ENCODE results near the gene CHSY3. TPM values are rescaled to one million over a fixed set of nuclear protein-coding genes. Genes with fewer than 3 reads are reported as not detected.

Gene CHSY3
- polyA plus RNA-seq, 3 donors: not detected

GRCh38 chr5:130023604-130024003 lies 119.3 kb downstream of the CHSY3 start:
- no CpG with 5 or more reads among the region's 3 CpGs for WGBS (ENCODE audit: insufficient coverage)
- Histone ChIP-seq H2AFZ (ENCODE audit: insufficient read depth, low read depth, low read length, poor library complexity, severe bottlenecking) (no peak overlapping the region), H3K79me2 (ENCODE audit: insufficient read depth, low read length) (no peaks in the 10 kb centered on the region)

GRCh38 chr5:130024006-130024405 lies 119.7 kb downstream of the CHSY3 start:
- Mint-ChIP-seq H3K27me3 (ENCODE audit: low read depth in 3 of 3) (peaks cover 0 to 2% (median 1%) of the 10 kb centered on the region in 3 donors), H3K4me1 (no peaks in the 10 kb centered on the region), H3K36me3 (no peaks in the 10 kb centered on the region), H3K9me3 (peaks cover 0 to 9% (median 2%) of the 10 kb centered on the region in 7 donors), H3K4me3 (no peak overlapping the region), H3K27ac (no peak overlapping the region)
- Histone ChIP-seq H4K20me1 (ENCODE audit: insufficient read depth, low read length) (no peaks in the 10 kb centered on the region), H2AFZ (ENCODE audit: insufficient read depth, low read depth, low read length, poor library complexity, severe bottlenecking) (no peak overlapping the region), H3K4me1 (ENCODE audit: control insufficient read depth in 1 of 2, insufficient read depth in 2 of 2, low read length in 2 of 2) (no peaks in the 10 kb centered on the region), H3K79me2 (ENCODE audit: insufficient read depth, low read length) (no peaks in the 10 kb centered on the region), H3K9ac (ENCODE audit: insufficient read depth, low read length, poor library complexity, severe bottlenecking) (no peak overlapping the region), H3K9me3 (replicated peaks in 1 of 2; ENCODE audit: control insufficient read depth in 1 of 2, insufficient read depth in 1 of 2, low read length in 2 of 2) (no peaks in the 10 kb centered on the region), H3K4me3 (replicated peaks in 1 of 3; ENCODE audit: low read depth in 2 of 3, low read length in 3 of 3) (no peak overlapping the region), H3K4me2 (replicated peaks; ENCODE audit: extremely low read depth, low read length, poor library complexity, severe bottlenecking) (no peak overlapping the region), H3K27ac (ENCODE audit: low read depth in 1 of 2, low read length in 2 of 2) (no peak overlapping the region), H3K27me3 (ENCODE audit: control insufficient read depth in 2 of 2, insufficient read depth in 2 of 2, low read length in 2 of 2) (no peaks in the 10 kb centered on the region), H3K36me3 (replicated peaks in 1 of 2; ENCODE audit: control insufficient read depth in 1 of 2, insufficient read depth in 2 of 2, low read length in 2 of 2) (no peaks in the 10 kb centered on the region)
- no peak for DNase-seq
- TF ChIP-seq CTCF (IDR thresholded peaks at IDR 0.05): no peak
- intact Hi-C loops (cut with micrococcal nuclease): no loop called here

More at GRCh38 chr5:130023604-130024003, 119.3 kb downstream of the CHSY3 start:
- H3K4me2 ChIP-seq (replicated peaks; ENCODE audit: extremely low read depth, low read length, poor library complexity, severe bottlenecking): no peak overlapping the region
- Mint-ChIP-seq H3K4me1 (no peaks in the 10 kb centered on the region), H3K27ac (no peak overlapping the region), H3K9me3 (peaks cover 0 to 7% (median 2%) of the 10 kb centered on the region in 7 donors), H3K36me3 (no peaks in the 10 kb centered on the region), H3K27me3 (ENCODE audit: low read depth in 3 of 3) (peaks cover 0 to 2% (median 1%) of the 10 kb centered on the region in 3 donors), H3K4me3 (no peak overlapping the region)
- no peak for TF ChIP-seq CTCF (IDR thresholded peaks at IDR 0.05)
- no peak overlapping the region for H3K4me3 ChIP-seq (replicated peaks in 1 of 3; ENCODE audit: low read depth in 2 of 3, low read length in 3 of 3)
- no peaks in the 10 kb centered on the region for H3K4me1 ChIP-seq (ENCODE audit: control insufficient read depth in 1 of 2, insufficient read depth in 2 of 2, low read length in 2 of 2)
- no peaks in the 10 kb centered on the region for H3K27me3 ChIP-seq (ENCODE audit: control insufficient read depth in 2 of 2, insufficient read depth in 2 of 2, low read length in 2 of 2)
- no peaks in the 10 kb centered on the region for H4K20me1 ChIP-seq (ENCODE audit: insufficient read depth, low read length)
- H3K36me3 ChIP-seq (replicated peaks in 1 of 2; ENCODE audit: control insufficient read depth in 1 of 2, insufficient read depth in 2 of 2, low read length in 2 of 2): no peaks in the 10 kb centered on the region
- no peak for DNase-seq
- H3K9ac ChIP-seq (ENCODE audit: insufficient read depth, low read length, poor library complexity, severe bottlenecking): no peak overlapping the region
- intact Hi-C loops (cut with micrococcal nuclease): no loop called here
- no peak overlapping the region for H3K27ac ChIP-seq (ENCODE audit: low read depth in 1 of 2, low read length in 2 of 2)
- no peaks in the 10 kb centered on the region for H3K9me3 ChIP-seq (replicated peaks in 1 of 2; ENCODE audit: control insufficient read depth in 1 of 2, insufficient read depth in 1 of 2, low read length in 2 of 2)
